GM18907 (cell line): Measurements from ENCODE around the gene CUL3.

ENCODE experiments used
- ATAC-seq: cut with Tn5 transposase; IDR thresholded peaks from one replicate; pipeline ENCODE4 v1.9.1; 2021; ENCODE audit warnings: mild to moderate bottlenecking, moderate library complexity; ENCODE audit not compliant: unreplicated experiment

The CUL3 gene

DNA sequence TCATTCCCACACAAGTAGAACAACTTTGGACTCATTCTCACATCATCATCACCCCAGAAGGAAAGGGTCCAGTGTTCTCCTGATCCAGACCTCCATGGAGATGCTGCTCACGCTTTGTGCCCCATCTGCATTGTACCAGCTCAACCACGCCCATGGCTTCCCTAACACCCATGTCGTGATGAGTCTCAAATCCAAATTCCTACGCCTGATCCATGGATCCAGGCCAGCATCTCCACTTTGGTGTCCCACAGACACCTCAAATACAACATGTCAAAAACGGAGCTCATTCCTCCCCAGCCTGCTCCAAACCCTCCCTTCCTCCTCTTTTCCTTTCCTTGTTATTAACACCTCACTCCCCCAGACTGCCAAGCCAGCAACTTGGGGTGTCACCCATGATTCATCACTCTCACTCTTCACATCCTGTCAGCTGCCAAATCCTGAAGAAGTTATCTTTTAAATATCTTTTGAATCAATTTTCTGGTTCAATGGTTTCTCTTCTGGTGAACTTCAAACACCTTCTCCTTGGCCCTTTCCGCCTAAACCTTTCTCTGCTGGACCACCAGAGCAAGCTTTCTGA, 153.1 kb downstream of the CUL3 start:
- ATAC-seq: no peak

DNA sequence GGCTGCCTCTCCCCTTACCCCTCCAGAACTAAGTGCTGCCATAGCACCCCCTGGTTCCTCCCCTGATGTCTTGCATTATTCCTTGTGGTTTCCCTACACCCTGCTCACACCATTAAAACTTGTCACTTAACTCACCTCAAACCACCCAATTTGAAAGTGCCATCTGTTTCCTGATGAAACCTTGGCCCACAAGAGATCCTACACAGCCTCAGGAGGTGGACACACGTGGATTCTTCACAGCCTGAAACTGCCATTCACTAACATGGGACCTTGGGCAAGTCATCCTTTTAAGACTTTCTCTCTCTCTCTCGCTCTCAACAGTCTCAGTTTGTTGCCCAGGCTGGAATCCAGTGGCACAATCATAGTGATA, 155.7 kb downstream of the CUL3 start:
- ATAC-seq: no peak

- no peak for ATAC-seq
Measured at GRCh38 chr2:224428787-224429440, 156.2 kb downstream of the CUL3 start.

DNA sequence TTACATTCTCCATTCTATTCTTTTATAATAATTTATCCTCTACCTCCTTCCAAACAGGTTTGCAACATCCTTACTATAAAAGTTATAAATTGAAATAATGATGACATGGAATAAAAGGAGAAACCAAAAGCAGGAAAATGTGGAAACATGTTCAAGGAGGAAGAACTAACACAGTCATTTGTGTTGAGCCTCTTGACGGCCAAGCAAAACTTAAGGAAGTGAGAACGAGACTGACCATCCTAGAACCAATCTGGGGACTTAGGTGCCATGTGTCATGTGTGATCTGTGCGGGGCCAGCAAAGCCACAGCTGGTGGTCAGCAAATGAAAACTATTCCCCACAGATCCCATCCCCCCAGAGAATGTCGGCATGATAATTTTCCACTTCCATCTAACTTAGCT, 157.7 kb downstream of the CUL3 start:
- ATAC-seq: no peak

GRCh38 chr2:224426656-224427055, 158.5 kb downstream of the CUL3 start:
- no peak for ATAC-seq

- no peak for ATAC-seq
Measured at GRCh38 chr2:224421065-224421464, 164.1 kb downstream of the CUL3 start.
